H9 (cell line): Measurements from ENCODE around the gene CDH13. TPM values are rescaled to one million over a fixed set of nuclear protein-coding genes. Genes with fewer than 3 reads are reported as not detected.

Source experiments
- DNase-seq: peaks from one replicate; pipeline ENCODE4 v3.0.0-alpha.2; 2017
- H2AFZ ChIP-seq: one replicate; pipeline ENCODE4 v1.6.1; 2013; ENCODE audit warnings: mild to moderate bottlenecking, low read length, control low read depth, moderate library complexity
- H2AK5ac ChIP-seq: 2 replicates; pipeline ENCODE4 v1.6.1; 2013; ENCODE audit warnings: low read length, control low read depth, mixed read lengths; ENCODE audit not compliant: insufficient read length
- H2BK120ac ChIP-seq: one replicate; pipeline ENCODE4 v1.6.1; 2013; ENCODE audit warnings: low read depth, mild to moderate bottlenecking, low read length, control low read depth, inconsistent platforms; ENCODE audit not compliant: poor library complexity, severe bottlenecking
- H2BK12ac ChIP-seq: 2 replicates; pipeline ENCODE4 v1.6.1; 2013; ENCODE audit warnings: low read length, control low read depth, mixed read lengths, low read depth; ENCODE audit not compliant: insufficient read length
- H2BK15ac ChIP-seq: 2 replicates; pipeline ENCODE4 v1.6.1; 2013; ENCODE audit warnings: low read depth, low read length, control low read depth
- H2BK20ac ChIP-seq: one replicate; pipeline ENCODE4 v1.6.1; 2013; ENCODE audit warnings: low read depth, mild to moderate bottlenecking, low read length, control low read depth, inconsistent platforms; ENCODE audit not compliant: poor library complexity, severe bottlenecking
- H2BK5ac ChIP-seq: 2 replicates; pipeline ENCODE4 v1.6.1; 2013; ENCODE audit warnings: low read length, control low read depth, mixed read lengths; ENCODE audit not compliant: insufficient read length
- H3K14ac ChIP-seq: 2 replicates; pipeline ENCODE4 v1.6.1; 2013; ENCODE audit warnings: low read length, control low read depth; ENCODE audit not compliant: insufficient read depth
- H3K18ac ChIP-seq: 2 replicates; pipeline ENCODE4 v1.6.1; 2013; ENCODE audit warnings: low read depth, mild to moderate bottlenecking, mixed read lengths, low read length, control low read depth; ENCODE audit not compliant: insufficient read length
- H3K23ac ChIP-seq: 2 replicates; pipeline ENCODE4 v1.6.1; 2013; ENCODE audit warnings: low read length, control low read depth, mixed read lengths, low read depth; ENCODE audit not compliant: insufficient read length
- H3K23me2 ChIP-seq: 2 replicates; pipeline ENCODE4 v1.6.1; 2013; ENCODE audit warnings: low read depth, mild to moderate bottlenecking, mixed read lengths, low read length, control low read depth; ENCODE audit not compliant: insufficient read length, poor library complexity, severe bottlenecking
- H3K27ac ChIP-seq: 2 replicates; pipeline ENCODE4 v1.5.1; 2013; ENCODE audit warnings: low read length, control low read depth, mixed read lengths, low read depth; ENCODE audit not compliant: insufficient read length
- H3K27me3 ChIP-seq: 2 replicates; pipeline ENCODE4 v1.6.1; 2013; ENCODE audit warnings: low read length, control low read depth, inconsistent platforms; ENCODE audit not compliant: insufficient read depth
- H3K4ac ChIP-seq: 2 replicates; pipeline ENCODE4 v1.6.1; 2013; ENCODE audit warnings: low read depth, mild to moderate bottlenecking, control low read depth, inconsistent platforms, low read length, moderate library complexity
- H3K4me1 ChIP-seq: 2 replicates; pipeline ENCODE4 v1.6.1; 2013; ENCODE audit warnings: low read length, control low read depth, inconsistent platforms; ENCODE audit not compliant: insufficient read depth
- H3K4me2 ChIP-seq: 2 replicates; pipeline ENCODE4 v1.6.1; 2013; ENCODE audit warnings: low read length, control low read depth, mixed read lengths; ENCODE audit not compliant: insufficient read length, insufficient read depth
- H3K56ac ChIP-seq: 2 replicates; pipeline ENCODE4 v1.6.1; 2013; ENCODE audit warnings: low read depth, mild to moderate bottlenecking, mixed read lengths, low read length, control low read depth; ENCODE audit not compliant: insufficient read length
- H3K79me1 ChIP-seq: 2 replicates; pipeline ENCODE4 v1.6.1; 2013; ENCODE audit warnings: low read depth, mild to moderate bottlenecking, moderate library complexity, low read length, control low read depth, inconsistent platforms; ENCODE audit not compliant: insufficient read depth, poor library complexity, severe bottlenecking
- H3K79me2 ChIP-seq: 2 replicates; pipeline ENCODE4 v1.6.1; 2013; ENCODE audit warnings: low read length, control low read depth, inconsistent platforms; ENCODE audit not compliant: insufficient read depth
- H3K9ac ChIP-seq: 2 replicates; pipeline ENCODE4 v1.6.1; 2013; ENCODE audit warnings: low read length, control low read depth, mixed read lengths; ENCODE audit not compliant: insufficient read length; ENCODE audit errors: extremely low read depth
- H3K9me3 ChIP-seq: one replicate; pipeline ENCODE4 v1.6.1; 2013; ENCODE audit warnings: low read depth, low read length, inconsistent platforms; ENCODE audit not compliant: control insufficient read depth
- H3T11ph ChIP-seq: one replicate; pipeline ENCODE4 v1.6.1; 2013; ENCODE audit warnings: mild to moderate bottlenecking, low read length, control low read depth, inconsistent platforms
- H4K20me1 ChIP-seq: one replicate; pipeline ENCODE4 v1.6.1; 2013; ENCODE audit not compliant: control insufficient read depth, insufficient read length, insufficient read depth
- H4K5ac ChIP-seq: 2 replicates; pipeline ENCODE4 v1.6.1; 2013; ENCODE audit warnings: low read depth, mild to moderate bottlenecking, mixed read lengths, low read length, control low read depth; ENCODE audit not compliant: insufficient read length
- H4K8ac ChIP-seq: replicated peaks from 2 replicates; pipeline ENCODE4 v1.6.1; 2013; ENCODE audit warnings: low read length, control low read depth, mixed read lengths, low read depth; ENCODE audit not compliant: insufficient read length
- H4K91ac ChIP-seq: 2 replicates; pipeline ENCODE4 v1.6.1; 2013; ENCODE audit warnings: low read depth, mild to moderate bottlenecking, moderate library complexity, mixed read lengths, low read length, control low read depth; ENCODE audit not compliant: insufficient read length
- H3K27ac Mint-ChIP-seq, 3 experiments: 2 replicates in 2 of 3; 3 replicates in 1 of 3; pipeline ENCODE4 v1.8.0; 2020 to 2021; ENCODE audit warnings: mixed read lengths in 3 of 3, mild to moderate bottlenecking in 1 of 3, moderate library complexity in 1 of 3
- H3K27me3 Mint-ChIP-seq: 2 replicates; pipeline ENCODE4 v1.8.0; 2021; ENCODE audit warnings: low read depth, mild to moderate bottlenecking, moderate library complexity, mixed read lengths
- H3K36me3 Mint-ChIP-seq, 3 experiments: 2 replicates in 2 of 3; 3 replicates in 1 of 3; pipeline ENCODE4 v1.8.0; 2020 to 2021; ENCODE audit warnings: low read depth in 3 of 3, mixed read lengths in 3 of 3; ENCODE audit not compliant: insufficient read depth in 1 of 3
- H3K4me1 Mint-ChIP-seq, 2 experiments: 2 replicates each; pipeline ENCODE4 v1.8.0; 2020; ENCODE audit warnings: mixed read lengths in 2 of 2
- H3K4me3 Mint-ChIP-seq, 2 experiments: 2 replicates in 1 of 2; 3 replicates in 1 of 2; pipeline ENCODE4 v1.8.0; 2020 to 2021; ENCODE audit warnings: mild to moderate bottlenecking in 2 of 2, mixed read lengths in 2 of 2, moderate library complexity in 1 of 2
- H3K9me3 Mint-ChIP-seq, 2 experiments: 2 replicates in 1 of 2; 3 replicates in 1 of 2; pipeline ENCODE4 v1.8.0; 2020; ENCODE audit warnings: mild to moderate bottlenecking in 2 of 2, mixed read lengths in 2 of 2, moderate library complexity in 1 of 2
- WGBS: extraction: QIAGEN DNeasy Blood & Tissue Kit; methylation state at CpG from one replicate; pipeline ENCODE4 v1.1.7; 2013; ENCODE audit warnings: missing lambda C conversion rate, low lambda C conversion rate, mixed read lengths; ENCODE audit not compliant: insufficient read length; ENCODE audit errors: extremely low coverage; 5-methylcytosine and 5-hydroxymethylcytosine counted together
- total RNA-seq: library from RNA; stranded (reverse); gene quantifications from 2 replicates; pipeline ENCODE4 v1.2.1, GENCODE V29; 2021
- TF ChIP-seq, protein P1 (sequence below): fragments of 200-600 bp; sonication (generic); conservative IDR thresholded peaks from 3 replicates; pipeline ENCODE4 v1.8.0; 2021; ENCODE audit warnings: antibody characterized with exemption, mild to moderate bottlenecking

The CDH13 gene
- total RNA-seq, 1 experiment from 2014 or later = 1.5 TPM

- Mint-ChIP-seq H3K4me1 (peaks cover 79 to 81% of the 10 kb centered on the region in 2 experiments), H3K9me3 (peaks cover 1 to 3% of the 10 kb centered on the region in 2 experiments; a peak in 3 of 5 replicates), H3K27ac (peak overlapping the region; percentile 95 to 100 (median 99)), H3K4me3 (peak overlapping the region; percentile 21 to 60; a peak in 4 of 5 replicates), H3K27me3 (no peaks in the 10 kb centered on the region; the same call in 1 of the 2 replicates), H3K36me3 (peaks cover 0 to 3% (median 0%) of the 10 kb centered on the region in 3 experiments; a peak in 2 of 7 replicates)
- H3K9me3 ChIP-seq = no peaks in the 10 kb centered on the region
- H3K56ac ChIP-seq = peak overlapping the region; percentile 51
- DNase-seq = no peak
- H4K5ac ChIP-seq = peak overlapping the region; percentile 49
- H4K8ac ChIP-seq = no peak overlapping the region
- H2AFZ ChIP-seq = no peak overlapping the region
- no CpG with 5 or more reads among the region's 4 CpGs for WGBS
- peak overlapping the region; percentile 75 for H3K18ac ChIP-seq
- no peak overlapping the region for H2AK5ac ChIP-seq
- no peak overlapping the region for H2BK12ac ChIP-seq
- H3K4me2 ChIP-seq = peak overlapping the region; percentile 13
- H3K23me2 ChIP-seq = no peaks in the 10 kb centered on the region
- H3K14ac ChIP-seq = peak overlapping the region; percentile 11; the same call in 1 of the 2 replicates
- H2BK15ac ChIP-seq = no peak overlapping the region
- no peak overlapping the region for H3K23ac ChIP-seq
- H3K79me1 ChIP-seq = no peaks in the 10 kb centered on the region
- peak overlapping the region; percentile 98 for H2BK120ac ChIP-seq
- no peak overlapping the region for H4K91ac ChIP-seq
- H3T11ph ChIP-seq = peak overlapping the region; percentile 95
- TF ChIP-seq, protein P1, sequence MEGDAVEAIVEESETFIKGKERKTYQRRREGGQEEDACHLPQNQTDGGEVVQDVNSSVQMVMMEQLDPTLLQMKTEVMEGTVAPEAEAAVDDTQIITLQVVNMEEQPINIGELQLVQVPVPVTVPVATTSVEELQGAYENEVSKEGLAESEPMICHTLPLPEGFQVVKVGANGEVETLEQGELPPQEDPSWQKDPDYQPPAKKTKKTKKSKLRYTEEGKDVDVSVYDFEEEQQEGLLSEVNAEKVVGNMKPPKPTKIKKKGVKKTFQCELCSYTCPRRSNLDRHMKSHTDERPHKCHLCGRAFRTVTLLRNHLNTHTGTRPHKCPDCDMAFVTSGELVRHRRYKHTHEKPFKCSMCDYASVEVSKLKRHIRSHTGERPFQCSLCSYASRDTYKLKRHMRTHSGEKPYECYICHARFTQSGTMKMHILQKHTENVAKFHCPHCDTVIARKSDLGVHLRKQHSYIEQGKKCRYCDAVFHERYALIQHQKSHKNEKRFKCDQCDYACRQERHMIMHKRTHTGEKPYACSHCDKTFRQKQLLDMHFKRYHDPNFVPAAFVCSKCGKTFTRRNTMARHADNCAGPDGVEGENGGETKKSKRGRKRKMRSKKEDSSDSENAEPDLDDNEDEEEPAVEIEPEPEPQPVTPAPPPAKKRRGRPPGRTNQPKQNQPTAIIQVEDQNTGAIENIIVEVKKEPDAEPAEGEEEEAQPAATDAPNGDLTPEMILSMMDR = no peak
- H3K27ac ChIP-seq = peak overlapping the region; percentile 96
- H3K4me1 ChIP-seq = peaks cover 6% of the 10 kb centered on the region
- no peaks in the 10 kb centered on the region for H3K27me3 ChIP-seq
- no peak overlapping the region; the same call in 1 of the 2 replicates for H3K4ac ChIP-seq
- H2BK20ac ChIP-seq = no peak overlapping the region
- no peaks in the 10 kb centered on the region for H3K79me2 ChIP-seq
- H2BK5ac ChIP-seq = no peak overlapping the region
- H3K9ac ChIP-seq = no peak overlapping the region
- no peaks in the 10 kb centered on the region for H4K20me1 ChIP-seq
Measured at GRCh38 chr16:83840060-83840617, 1213.4 kb downstream of the CDH13 start.
